Activated naive CD4-positive, alpha-beta T cell (primary cell): ENCODE measurements around the gene FAM135A.
"Not testable (repeated sequence)": the region's sequence is repeated elsewhere in the genome, so short reads cannot be mapped to it uniquely, and the experiment has no call there.

Experiments used
- DNase-seq, 4 experiments: peaks; one replicate each; lab custom pipeline; 2025; lab: John Stamatoyannopoulos, UW

The FAM135A gene

DNA sequence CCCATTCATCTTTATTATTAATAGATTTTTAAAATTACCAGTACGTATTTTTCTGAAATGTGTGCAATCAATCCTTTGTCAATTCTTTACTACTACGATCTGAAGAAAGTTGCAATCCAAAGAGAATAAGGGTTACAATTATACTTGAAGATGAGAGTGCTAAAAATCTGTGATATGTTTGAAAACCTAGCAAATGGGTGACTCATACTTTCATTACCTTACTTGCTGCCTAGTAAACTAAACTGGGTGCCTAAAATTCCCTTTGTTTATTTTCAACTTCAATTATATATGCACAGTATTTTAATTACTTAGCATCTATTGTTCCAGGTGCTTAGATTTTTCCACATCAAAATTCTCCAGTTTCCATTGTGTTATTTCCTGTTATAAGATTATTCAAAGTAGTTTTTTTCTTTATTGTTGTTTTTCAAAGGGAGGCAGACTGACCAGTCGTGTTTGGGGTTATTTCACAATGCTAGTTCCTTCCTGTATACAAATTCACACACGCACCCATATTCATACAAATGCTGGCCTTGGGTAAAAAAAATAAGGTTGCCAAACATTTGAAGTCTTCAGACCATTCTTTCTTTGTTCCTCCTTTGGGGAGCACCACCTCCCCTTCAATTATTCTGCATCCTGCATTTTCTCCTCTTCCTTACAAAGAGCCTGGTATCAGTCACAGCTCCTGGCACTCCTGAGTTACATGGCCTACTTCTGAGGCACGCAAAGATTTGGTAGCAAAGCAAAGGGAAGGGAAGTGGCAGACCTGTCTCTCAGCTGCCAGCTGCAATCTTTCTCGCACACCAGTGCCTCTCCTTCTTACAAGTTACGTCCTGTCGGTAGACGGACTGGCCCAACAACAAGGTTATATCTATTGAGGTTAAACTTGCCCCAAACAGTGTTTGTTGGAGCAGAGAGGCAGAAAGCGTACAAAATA lies 16.2 kb upstream of the FAM135A start:
- no peak for DNase-seq

DNA sequence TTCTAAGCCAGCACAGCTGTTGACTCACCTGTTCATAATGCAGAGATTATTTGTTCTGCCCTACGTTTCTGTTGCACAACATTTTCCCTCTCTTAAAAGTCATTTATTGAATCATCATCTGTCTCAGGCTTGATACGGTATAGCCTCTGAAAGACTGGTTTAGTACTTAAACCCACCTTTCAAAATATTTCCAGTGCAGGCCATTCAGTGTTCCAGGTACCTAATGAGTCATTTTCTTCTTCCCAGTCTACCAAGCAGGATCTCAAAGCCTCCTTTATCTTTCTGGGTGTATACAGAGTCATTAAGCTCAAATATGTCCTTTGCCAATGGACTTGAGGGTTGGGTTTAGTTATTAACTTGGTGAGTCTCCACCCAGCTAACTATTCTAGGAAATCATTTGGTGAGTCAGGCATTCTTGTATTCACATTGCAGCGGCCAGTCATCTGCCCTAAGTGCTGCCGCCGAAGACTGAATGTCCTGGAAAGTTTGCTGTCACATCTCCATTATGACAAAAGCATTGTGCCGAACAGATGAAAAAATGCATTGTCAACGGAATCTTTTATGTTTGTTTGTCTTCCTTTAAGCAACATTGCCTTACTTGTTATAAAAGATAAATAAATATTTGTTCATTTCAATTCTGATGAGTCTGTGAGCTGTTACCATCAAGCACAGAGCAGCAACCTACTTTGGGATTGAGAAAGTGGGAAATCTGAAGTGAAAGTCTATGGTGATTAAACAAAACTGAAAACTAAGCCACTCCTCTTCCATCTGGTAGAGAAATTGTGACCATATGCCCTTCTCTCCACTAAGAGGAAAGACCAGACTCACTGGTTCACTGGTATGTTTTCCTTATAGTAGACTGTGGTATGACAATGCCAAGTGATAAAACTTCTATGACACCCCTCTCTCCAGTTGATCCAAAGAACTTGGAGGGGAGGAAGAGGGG lies 14.3 kb upstream of the FAM135A start:
- DNase-seq: no peak

DNA sequence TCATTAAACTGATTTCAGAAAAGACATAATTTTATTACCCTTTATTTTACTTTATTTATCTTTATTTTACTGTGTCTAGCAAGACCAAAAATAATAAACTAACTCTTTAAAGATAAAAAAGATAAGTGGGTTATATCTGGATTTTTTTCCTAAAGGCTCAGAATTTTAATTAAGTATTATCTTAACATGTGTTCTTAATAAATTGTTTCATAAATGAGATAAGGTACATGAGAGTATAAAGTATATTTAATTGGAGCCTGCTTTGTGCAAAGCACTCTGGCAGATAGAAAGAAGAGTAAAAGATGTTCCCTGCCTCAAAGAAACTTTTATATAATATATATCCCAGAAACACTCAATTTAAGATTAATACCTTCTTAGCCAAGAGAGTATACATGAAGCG lies 8.7 kb upstream of the FAM135A start:
- DNase-seq: no peak

DNA sequence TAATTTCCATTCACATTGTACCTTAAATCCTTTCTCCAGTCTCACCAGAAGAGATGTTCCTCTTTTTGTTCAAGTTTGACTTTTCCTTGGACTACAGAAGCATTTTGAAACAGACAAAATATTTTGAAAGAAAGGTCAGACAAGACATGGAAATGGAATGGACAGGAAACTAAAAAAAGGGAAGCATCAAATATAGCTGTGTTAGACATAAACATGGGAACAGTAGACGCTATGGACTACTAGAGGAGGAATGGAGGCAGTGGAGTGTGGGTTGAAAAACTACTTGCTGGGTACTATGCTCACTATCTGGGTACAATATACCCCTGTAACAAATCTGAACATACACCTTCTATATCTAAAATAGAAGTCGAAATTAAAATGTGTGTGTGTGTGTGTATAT lies 4.1 kb upstream of the FAM135A start:
- DNase-seq: no peak

DNA sequence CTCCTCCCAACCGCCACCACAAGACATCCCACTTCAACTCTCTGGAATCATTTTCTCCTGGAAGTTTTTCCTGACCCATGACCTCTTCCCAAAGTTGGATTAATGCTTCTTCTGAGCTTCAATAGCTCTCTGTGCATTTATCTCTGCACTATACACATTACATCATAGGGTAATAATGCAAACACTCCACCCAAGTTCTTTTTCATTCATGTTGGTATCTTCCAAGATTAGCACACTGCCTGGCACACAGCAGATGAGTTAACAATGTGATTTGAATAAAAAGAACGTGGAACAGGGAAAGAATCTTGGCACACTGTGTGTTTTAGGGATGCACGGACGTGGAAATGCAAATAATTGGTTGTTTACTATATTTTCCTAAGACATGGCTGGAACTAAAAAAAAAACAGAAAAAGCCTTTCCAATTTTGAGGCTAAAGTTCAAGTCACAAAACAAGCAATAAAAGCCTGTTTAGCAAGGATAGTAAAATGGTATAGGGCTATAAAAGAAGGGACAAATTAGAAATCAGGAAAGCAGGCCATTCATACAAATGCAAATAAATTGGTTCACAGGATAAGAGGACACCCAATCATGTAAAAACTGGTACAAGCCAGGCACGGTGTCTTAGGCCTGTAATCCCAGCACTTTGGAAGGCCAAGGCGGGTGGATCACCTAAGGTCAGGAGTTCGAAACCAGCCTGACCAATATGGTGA lies 1.6 kb upstream of the FAM135A start:
- DNase-seq: no peak

DNA sequence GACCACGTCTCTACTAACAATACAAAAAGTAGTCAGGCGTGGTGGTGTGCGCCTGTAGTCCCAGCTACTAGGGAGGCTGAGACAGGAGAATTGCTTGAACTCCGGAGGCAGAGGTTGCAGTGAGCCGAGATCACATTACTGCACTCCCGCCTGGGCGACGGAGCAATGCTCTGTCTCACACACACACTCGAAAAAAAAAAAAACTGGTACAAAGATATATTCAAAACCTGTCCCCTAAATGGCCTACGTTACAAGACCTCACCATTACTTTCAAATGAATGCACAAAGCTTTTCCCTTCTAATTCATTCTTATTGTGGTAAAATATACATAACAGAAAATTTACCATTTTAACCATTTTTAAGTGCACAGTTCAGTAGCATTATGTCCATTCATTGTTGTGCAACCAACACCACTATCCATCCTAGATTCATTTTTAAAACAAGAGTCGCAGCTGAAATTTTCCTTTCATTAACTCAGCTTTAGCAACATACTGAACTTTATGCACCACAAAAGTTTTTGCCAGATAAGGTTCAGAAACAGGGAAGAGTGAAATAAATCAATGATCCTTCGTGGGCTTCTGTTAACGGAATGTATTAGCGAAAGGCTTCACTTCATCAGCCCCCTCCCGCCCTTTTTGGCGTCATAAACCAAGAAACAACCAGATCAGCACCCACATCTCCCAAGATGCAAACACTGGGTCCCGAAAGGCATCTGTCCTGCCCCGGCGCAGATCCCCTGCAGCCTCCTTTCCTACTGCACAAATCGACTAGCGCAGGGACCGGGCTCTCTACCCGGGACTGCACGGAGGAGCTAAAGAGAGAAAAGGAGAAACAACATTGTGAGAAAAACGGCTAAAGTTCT lies 825 bp upstream of the FAM135A start:
- no peak for DNase-seq

DNA sequence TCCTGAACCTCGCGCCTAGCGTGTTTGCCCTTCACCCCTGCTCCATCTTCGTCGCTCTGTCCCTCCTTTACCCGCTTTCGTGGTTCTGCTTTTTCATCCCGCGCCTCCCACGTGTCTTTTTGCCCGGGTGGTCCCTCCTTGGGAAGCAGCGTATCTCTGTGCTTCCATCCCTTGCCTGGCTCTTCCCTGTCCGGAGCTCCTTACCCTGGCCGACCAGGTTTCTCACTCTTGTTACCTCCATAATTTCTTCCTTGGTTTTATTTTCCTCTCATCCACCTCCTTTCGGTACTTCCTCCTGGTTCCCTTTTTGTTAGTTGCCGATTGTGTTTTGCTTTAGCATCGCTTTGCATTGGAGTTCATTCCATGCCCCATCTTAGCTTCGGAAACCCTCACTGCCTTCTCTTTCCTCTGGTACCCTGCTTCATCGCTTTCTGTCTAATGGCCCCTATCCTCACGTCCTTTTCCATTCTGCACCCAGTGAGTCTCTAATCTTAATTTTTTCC lies 735 bp downstream of the FAM135A start:
- DNase-seq: peak in 1 of 4 experiments; percentile 1

DNA sequence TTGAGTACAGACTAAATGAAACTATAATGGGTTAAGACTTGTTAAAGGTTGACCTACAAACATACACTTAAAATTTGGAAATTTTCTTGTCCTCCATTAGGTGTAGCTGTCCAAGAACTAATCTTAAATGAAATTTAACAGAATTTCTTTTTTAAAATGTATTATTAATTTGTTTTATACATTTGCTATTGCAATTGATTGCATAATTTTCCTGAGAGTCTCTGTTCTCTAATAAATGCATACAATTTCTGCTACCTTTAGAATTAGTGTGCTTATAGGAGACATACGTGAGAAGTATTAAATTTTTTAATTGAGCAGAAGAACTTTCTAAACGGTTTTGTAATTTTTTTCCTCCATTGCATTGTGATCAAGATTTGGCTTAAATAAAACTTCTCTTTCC lies 1.5 kb downstream of the FAM135A start:
- no peak for DNase-seq

DNA sequence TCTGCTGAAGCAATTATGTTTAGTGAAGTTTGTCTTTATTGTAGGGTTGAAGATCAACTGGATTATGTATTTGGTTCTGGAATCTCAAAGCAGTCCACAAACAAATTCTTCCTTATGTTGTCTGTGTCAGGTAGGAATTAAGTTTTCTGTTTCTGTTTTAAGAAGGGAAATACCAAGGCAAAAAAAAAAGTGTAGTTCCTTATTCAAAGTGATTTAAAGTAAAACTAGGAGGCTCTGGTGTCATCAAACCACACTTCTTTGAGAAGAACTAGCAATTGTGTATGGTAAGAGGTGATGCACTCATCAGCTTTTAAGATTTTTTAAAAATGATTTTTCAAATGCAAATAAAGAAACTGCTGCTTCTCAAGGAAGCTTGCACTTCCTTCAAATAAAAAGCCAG lies 1.9 kb downstream of the FAM135A start:
- DNase-seq: no peak

DNA sequence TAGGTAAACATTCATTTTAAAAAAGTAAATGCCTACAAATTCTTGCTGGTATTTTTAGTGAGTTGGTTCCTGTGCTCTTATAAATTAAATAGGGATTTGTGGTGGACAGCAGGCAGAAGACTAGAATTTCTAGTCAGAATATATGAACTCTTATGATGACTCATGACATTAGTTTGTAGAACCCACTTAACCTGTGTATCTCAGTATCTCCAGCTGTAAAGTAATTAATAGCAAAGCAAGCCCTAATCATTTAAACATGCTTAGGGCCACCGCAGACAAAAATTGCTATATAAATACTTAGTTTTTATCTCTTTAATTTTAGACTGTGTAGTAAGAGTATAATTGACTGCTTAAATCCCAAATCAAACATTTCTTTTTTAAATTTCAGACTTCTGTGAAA lies 2.4 kb downstream of the FAM135A start:
- no peak for DNase-seq

DNA sequence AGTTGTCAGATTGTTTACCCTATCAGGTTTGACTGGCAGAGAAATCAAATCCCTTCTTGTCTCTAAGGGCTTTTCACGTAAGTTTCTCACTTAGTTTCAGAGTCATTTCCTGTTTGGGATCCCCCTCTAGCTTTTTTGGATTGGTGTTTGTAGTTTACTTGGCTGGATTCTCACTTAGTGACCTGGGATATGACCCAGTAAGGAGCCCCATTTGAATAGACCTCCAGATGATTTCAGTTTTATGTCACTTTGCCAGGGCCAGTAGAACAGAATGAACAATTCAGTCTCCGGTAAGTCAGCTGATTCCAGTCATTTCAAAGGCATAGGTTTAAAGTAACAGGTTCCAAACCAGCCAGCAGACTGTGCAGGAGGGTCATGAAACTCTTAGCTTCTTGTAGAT lies 8.2 kb downstream of the FAM135A start:
- no peak for DNase-seq

DNA sequence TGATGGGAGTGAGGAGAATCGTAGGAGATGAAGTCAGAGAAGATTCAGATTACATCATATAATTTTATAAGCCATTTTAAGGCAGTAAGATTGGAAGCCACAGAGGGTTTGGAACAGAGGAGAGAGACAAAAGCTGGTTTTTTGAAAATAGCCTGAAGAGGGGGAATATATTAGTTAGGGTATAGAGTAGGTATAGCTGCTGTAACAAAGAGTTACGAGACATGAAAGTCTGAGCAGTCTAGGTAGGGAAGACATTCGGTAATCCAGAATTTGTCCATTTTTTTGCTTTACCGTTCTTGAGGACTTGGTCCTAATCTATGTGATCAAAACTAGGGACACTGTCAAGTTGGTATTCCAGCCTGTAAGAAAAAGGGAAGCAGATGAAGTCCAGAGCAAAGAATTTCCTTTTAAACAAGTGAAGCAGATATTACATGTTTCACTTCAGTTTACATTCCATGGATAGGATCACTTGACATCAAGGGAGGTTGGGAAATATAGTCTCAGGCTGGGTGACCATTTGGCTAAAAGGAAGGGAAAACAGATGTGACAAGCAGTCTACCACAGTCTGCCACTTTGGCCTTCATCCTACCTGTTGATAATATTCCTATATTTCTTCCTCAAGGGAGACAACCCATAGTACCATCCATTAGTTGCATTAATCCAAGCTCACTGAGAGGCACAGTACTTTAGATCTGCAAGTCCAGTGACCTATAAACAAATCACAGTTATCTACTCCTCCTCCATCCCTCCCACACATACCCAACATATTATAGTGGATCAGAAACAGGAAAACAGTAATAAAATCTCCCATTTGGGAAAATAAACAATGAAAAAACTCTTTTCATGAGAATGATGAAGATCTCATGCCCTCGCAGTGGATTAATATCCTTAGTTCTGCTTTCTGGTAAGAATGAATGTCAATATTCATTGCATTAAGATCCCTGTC lies 10.2 kb downstream of the FAM135A start:
- no peak for DNase-seq

DNA sequence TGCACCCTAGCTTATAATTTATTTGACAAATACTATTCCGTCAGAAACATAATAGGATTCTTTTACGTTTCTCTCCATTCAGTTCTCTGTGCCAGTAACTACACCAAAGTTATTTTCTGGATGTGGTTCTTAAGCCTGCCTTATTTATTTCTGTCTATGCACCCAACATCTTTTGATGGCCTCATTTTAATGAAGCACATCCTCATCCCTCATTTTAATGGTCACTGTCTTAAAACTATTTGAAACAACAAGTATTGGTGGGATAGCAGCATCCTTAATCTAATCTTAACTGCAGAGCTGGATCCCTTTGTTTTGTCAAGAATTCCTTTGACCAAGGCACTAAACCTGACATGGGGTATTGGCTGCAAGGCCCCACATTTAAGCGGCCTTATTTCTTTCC lies 11.0 kb downstream of the FAM135A start:
- no peak for DNase-seq

DNA sequence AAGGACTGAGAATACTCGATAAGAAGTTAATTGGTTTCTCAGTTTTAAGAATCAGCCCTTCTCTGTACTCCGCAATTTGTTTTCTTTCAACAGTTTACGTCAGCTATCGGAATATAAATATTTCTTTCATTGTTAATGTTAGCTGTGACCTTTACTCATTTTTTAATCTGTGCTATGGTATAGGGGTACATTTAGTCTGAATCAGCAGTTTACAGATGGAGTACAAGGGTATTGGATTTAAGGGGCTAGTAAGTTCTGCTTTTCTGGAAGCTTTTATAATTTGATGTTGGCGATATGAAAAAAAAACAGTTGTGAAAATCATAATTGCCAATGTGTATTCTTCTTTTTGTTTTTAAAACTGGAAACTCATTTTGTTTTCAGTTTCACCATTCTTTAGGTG lies 23.0 kb downstream of the FAM135A start:
- DNase-seq: no peak

DNA sequence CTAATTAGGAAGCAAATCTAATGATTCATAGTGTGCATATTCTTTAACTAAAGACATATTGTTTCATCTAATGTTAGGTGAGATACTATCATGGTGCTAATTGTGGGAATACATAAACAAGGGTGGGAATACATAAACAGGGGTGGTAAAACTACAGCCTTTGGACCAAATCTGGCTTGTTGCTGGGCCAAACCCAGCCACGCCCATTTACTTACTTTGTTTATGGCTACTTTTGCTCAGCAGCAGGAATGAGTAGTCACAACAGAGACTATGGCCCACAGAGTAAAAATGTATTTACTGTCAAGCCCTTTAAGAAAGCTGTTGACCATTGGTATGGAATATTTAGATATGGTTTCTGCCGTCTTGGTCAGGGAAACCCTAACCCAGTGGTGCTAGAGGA lies 31.7 kb downstream of the FAM135A start:
- DNase-seq: no peak

DNA sequence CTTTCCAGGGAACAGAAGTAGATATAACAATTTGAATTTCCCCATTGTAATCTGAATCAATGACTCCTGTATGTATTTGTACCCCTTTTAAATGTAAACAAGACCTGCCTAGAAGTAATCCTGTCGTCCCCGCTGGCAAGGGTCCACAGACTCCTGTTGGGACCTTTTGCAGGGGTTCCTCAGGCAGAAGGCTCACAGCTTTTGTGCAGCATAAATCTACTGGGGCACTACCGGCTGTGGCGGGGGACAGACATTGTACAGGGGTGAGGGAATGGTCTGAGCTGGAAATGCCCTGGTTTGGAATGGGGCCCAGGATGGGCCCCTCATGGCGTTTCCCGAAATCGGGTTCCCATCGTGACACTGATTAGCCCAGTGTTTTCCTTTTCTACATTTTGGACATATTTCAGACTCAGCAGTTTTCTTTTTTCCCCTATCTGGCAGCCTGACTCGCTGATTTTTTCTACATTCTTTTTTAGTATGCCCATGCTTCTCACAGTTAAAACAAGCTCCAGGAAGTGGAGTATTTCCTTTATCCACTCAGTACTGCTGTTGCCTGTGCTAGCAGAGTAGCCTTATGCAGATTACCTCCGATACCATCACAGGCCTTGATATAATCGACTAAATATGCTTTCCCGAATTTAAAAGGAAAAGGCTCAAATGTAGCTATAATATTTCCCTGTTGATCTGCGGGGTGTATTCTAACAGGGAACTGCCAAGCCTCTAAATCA lies 34.2 kb downstream of the FAM135A start:
- DNase-seq: not testable (repeated sequence)

DNA sequence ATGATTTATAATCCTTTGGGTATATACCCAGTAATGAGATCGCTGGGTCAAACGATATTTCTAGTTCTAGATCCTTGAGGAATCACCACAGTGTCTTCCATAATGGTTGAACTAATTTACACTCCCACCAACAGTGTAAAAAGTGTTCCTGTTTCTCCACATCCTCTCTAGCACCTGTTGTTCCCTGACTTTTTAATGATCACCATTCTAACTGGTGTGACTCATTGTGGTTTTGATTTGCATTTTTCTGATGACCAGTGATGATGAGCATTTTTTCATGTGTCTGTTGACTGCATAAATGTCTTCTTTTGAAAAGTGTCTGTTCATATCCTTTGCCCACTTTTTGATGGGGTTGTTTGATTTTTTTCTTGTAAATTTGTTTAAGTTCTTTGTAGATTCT lies 40.6 kb downstream of the FAM135A start:
- DNase-seq: not testable (repeated sequence)

DNA sequence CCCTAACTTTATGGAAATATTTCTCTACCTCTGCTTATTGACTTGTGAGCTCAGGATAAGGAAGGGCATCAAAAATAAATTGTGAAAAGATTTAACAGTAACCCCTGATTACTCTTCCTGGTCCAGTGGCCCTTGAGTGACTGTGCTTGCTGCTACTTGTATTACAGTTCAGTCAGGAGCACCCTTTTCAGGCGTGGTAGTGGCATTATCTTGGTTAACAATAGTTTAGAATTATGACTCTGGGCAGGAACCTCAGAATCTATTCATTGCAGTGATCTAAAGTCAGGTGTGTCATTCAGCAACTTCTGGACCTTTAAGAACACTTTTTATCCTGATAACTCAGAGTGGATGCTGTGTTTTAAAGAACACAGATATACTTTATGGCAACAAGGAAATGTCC lies 43.4 kb downstream of the FAM135A start:
- no peak for DNase-seq

DNA sequence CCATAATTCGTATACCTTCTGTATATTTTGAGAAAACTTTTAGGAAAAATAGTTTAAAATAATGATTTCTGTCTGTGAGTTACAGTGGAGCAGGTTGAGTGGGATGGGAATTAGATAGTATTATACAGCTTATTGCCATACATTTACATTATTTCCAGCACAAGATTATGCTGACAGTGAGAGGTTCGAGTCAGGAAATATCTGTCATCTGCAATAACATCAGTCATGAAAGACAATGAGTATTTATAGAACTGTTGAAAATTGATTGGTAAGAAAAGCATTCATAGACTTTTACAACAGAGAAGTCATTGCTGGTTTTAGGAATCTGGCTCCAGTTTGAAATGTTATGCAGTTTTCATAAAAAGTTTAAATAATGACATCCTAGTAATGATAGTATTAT lies 45.9 kb downstream of the FAM135A start:
- DNase-seq: no peak
